ENCODE results near the gene SORCS2.
"Not testable (repeated sequence)": the region's sequence is repeated elsewhere in the genome, so short reads cannot be mapped to it uniquely, and the experiment has no call there.

The SORCS2 gene

DNA sequence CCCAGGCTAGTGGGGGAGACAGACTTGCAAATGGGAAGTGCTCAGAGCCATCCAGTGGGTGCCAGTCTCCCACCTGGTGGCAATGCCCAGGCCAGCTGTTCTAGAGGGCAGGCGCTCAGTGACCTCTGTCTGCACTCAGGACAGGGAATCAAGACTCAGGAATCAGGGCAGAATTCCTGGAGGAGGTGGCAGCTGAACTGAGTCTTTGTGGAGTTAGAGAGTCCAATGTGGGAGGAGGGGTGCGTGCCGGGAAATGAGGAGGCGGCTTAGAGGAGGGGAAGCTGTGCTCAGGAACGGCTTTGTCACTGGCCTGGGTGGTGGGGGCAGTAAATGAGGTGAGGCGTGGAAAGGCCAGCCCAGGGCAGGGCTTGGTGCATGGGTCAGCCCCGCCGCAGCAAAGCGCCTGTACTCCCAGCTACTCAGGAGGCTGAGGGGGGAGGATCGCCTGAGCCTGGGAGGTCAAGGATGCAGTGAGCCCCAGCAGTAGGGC is 31.3 kb upstream of the SORCS2 start:
- DNase-seq = no peak

DNA sequence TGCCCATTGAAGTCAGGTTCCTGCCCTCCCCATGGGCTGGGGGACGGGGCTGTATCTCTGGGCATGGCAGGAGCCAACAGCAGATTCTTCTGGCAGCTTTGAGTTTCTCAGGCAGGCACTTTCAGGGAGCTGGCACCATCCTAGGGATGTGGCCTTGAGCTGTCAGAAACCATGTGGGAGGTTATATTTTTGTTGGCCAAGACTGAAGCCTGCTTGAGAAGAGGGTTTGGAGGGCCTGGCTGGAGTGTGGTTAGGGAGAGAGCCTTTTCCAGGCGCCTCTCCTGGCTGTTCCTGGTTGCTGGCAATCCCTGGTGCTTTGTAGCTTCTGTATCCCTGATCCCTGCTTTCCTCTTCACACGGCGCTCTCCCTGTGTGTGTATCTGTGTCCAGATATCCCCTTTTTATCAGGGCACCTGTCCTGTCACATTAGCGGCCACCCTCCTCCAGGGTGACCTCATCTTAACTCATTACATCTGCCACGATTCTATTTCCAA is 30.6 kb upstream of the SORCS2 start:
- no peak for DNase-seq

- DNase-seq = not testable (repeated sequence)
These were observed 27.1 kb upstream of the SORCS2 start for GRCh38 chr4:7165056-7165873.

DNA sequence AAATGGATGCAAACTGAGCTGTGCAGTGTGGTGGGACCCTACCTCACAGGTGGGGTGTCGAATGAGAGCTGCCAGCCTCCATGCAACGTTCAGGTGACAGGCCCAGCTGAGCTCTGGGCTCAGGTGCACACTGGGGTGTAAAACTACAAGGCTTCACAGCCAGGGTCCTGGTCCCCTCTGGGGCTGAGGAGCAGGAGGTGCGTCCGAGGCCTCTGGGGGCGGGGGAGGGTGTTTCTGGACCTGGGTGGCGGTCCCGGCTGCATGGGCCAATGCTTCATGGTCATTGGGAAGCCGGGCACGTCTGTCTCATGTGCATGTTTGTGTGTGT is 26.5 kb upstream of the SORCS2 start:
- no peak for DNase-seq

DNA sequence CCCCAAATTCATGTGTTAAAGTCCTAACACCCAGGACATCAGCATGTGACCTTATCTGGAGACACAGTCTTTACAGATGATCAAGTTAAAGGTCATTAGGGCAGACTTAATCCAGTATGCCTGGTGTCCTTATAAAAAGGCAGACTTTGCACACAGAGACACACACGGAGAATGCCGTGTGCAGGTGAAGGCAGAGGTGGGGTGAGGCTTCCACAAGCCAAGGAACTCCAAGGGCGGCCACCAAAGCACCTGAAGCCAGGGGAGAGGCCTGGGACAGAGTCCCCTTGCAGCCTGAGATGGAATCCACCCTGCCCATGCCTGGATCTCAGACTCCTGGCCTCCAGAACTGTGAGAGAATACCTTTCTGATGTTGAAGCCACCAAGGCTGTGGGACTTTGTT is 26.1 kb upstream of the SORCS2 start:
- no peak for DNase-seq

GRCh38 chr4:7166981-7167700 is 25.2 kb upstream of the SORCS2 start:
- no peak for DNase-seq

DNA sequence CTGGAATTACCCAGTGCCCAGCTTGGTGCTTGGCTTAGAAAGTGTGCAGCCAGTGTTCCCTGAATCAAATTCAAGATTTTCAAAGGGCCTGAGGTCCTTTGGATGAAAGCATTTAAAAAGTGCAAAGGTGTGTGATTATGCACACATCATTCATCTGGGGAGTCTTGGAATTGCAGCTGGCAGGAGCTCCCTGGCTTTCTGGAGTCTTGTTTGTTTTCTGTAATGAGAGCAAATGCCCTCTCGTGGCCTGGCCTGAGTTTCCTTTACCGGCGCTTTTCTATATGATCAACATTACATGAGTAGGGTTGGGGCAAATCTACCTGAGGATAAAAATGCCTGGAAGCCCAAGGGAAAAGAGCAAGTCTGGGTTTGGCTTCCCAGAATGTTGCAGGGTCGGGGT is 24.6 kb upstream of the SORCS2 start:
- DNase-seq = no peak

GRCh38 chr4:7168106-7168505 is 24.2 kb upstream of the SORCS2 start:
- DNase-seq = no peak

DNA sequence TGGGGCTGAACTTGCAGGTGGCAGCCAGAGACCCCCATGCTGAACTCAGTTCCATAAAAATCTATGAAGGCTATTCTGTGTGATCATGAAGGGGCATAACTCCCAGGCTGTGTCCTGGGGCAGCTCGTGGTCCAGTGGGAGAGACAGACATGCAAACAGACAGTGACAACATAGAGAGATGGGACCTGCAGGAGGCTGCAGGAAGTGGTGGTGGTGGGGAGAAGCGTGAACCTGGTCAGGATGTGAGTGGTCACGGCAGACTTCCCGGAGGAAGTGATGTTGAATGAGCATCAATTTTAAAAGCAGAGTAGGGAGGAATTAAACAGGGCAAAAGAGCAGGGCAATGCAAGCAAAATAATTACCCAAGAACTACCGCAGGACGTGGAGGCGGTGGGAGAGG is 23.2 kb upstream of the SORCS2 start:
- no peak for DNase-seq

DNA sequence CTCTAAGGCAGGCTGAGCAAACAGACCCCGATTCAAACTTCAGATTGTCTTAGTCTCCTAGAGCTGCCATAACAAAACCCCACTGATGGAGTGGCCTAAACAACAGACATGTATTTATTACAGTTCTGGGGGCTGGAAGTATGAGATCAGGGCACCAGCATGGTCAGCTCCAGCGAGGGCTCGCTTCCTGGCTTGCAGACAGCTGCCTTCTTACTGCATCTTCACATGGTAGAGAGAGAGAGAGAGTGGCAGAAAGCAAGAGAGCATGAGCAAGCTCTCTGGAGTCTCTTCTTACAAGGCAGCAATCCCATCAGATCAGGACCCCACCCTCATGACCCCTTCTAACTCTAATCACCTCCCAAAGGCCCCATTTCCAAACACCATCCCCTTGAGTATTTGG is 22.3 kb upstream of the SORCS2 start:
- DNase-seq = no peak

GRCh38 chr4:7171191-7171900 is 21.0 kb upstream of the SORCS2 start:
- no peak for DNase-seq

DNA sequence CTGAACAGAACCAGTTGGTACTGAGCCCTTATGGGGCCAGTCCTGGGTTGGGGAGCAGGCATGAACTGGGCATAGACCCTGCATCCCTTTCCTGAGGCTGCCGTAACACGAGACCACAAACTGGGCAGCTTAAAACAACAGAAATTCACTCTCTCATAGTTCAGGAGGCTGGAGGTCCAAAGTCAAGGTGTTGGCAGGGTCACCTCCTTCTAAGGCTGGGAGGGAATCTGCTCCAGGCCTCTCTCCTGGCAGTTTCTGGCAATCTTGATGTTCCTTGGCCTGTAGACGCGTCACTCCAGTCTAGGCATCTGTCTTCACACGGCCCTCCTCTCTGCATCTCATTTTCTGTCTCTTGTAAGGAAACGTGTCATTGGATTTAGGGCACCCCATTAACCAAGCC is 19.8 kb upstream of the SORCS2 start:
- no peak for DNase-seq

DNA sequence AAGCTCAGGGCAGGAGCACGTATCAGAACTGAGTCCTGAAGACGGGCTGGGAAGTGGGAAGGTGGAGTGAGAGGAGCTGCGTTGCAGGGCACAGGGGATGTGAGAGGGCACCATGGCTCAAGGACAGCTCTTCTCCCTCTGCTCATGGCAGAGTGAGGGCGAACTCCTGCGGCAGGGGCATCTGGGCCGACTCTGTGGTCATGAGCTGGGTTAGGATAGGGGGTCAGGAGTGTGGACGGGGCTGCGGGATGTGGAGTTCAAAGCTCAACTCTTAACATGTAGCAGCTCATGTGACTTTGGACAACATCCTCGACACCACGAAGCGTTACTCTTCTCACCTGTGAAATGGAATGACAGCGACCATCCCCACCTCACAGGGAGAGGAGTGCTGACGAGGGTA is 19.4 kb upstream of the SORCS2 start:
- no peak for DNase-seq

- no peak for DNase-seq
These were observed 18.4 kb upstream of the SORCS2 start for GRCh38 chr4:7173841-7174449.

DNA sequence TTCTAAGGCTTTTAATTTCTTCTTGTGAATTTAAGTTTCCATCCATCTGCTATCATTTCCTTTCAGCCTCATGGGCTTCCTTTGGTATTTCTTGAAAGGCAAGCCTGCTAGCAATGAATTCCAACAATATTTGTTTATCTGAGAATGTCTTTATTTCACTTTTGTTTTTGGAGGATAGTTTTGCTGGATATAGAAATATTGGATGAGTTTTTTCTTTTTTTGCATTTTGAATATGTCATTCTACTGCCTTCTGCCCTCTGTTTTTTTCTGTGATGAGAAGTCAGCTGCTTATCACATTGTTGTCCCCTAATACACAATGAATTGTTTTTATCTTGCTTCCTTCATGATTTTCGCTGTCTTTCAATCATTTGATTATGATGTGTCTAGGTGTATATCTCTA is 13.2 kb upstream of the SORCS2 start:
- no peak for DNase-seq

GRCh38 chr4:7180938-7181337 is 11.4 kb upstream of the SORCS2 start:
- DNase-seq = no peak

DNA sequence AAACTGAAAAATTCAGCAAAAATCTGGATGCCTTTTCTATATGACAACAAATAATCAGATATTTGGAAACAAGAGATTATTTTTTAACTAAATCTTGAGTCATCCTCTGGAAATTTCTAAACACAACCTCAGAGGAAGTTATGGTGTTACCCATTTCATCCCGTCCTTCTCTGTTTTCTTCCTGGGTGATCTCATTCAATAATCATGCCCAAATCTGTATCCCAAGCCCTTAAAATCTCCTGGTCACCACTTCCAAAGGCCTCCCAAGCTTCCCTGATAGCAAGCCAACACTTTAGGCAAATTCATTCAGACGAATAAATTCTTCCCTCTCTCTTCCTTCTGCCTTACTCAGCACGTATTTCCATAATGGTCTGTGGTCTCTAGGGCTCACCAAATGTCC is 9.7 kb upstream of the SORCS2 start:
- no peak for DNase-seq

GRCh38 chr4:7183161-7183560 is 9.2 kb upstream of the SORCS2 start:
- no peak for DNase-seq

- DNase-seq = no peak
These were observed 8.4 kb upstream of the SORCS2 start for GRCh38 chr4:7183780-7184460.

- DNase-seq = no peak
These were observed 6.8 kb upstream of the SORCS2 start for GRCh38 chr4:7185487-7186030.

DNA sequence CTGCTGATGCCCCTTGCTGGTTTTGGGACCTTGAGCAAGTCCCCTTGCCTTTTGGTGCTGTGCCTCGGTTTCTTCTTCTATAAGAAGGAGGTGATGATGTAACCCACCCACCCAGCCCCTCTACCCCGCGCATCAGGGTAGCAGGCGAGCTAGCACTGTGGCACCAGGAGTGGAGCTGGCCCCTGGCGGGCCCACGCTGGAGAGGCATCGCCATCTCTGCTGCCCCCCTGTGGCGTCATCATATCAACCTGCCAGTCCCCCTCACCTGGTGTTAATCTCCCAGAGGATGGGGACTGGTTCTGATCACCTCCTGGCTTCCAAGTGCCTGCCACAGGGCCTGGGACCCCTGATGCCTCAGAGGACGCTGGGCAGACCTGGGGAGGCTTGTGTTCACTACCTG is 6.3 kb upstream of the SORCS2 start:
- DNase-seq = peak; percentile 29

GRCh38 chr4:7186516-7187167 is 5.7 kb upstream of the SORCS2 start:
- DNase-seq = no peak
